GM13976 (cell line): ENCODE data around the gene KRT3.

Experiments used
- DNase-seq: peaks from one replicate; pipeline ENCODE4 v3.0.0; 2012; ENCODE audit warnings: low spot score
- CTCF ChIP-seq: IDR thresholded peaks from 2 replicates; pipeline ENCODE4 v1.5.1; 2012; ENCODE audit warnings: borderline replicate concordance, mild to moderate bottlenecking; ENCODE audit not compliant: insufficient read depth; ENCODE audit errors: extremely low read depth, missing control alignments, control extremely low read depth
- in situ Hi-C: fragments of 300-500 bp; cut with MboI; formaldehyde crosslinking; loops from one replicate; pipeline ENCODE4 v1.12.0; 2022; ENCODE audit warnings: low sequenced_read_pairs, mixed read lengths, inconsistent platforms; ENCODE audit not compliant: unreplicated experiment

Gene KRT3

GRCh38 chr12:52781399-52782082 is 14.4 kb downstream of the KRT3 start:
- no peak for TF ChIP-seq CTCF
- DNase-seq: no peak
- in situ Hi-C loops: no loop called here

- DNase-seq: no peak
- no peak for TF ChIP-seq CTCF
- in situ Hi-C loops: no loop called here
These were observed 16.0 kb downstream of the KRT3 start for GRCh38 chr12:52779914-52780313.

DNA sequence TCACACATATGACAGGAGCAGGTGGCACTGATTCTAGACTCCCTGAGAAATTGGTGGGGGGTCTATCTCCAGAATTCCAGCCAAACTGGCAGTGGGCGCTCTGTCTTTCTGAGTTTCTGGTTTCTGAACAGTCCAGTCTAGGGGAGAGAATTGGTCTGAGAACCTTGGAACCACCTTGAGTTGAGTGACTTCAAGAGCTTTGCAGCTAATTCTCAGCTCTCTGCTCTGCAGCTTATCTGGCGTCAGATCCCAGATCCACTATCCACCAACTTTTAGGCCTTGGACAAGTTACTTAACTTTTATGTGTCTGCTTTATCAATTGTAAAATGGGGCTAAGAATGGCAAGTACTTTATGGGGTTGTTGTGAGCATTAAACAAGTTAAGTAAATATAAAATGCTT is 17.1 kb downstream of the KRT3 start:
- DNase-seq: no peak
- TF ChIP-seq CTCF: no peak
- in situ Hi-C loops: no loop called here

- TF ChIP-seq CTCF: no peak
- no peak for DNase-seq
- in situ Hi-C loops: no loop called here
These were observed 18.4 kb downstream of the KRT3 start for GRCh38 chr12:52777566-52777965.

GRCh38 chr12:52776913-52777395 is 19.0 kb downstream of the KRT3 start, which contains the start of gene KRT76:
Gene KRT76, minus strand, starts transcription at chr12:52777345. Its CDS starts 54 bp downstream, at chr12:52777291.
- no peak for TF ChIP-seq CTCF
- in situ Hi-C loops: no loop called here
- DNase-seq: no peak

DNA sequence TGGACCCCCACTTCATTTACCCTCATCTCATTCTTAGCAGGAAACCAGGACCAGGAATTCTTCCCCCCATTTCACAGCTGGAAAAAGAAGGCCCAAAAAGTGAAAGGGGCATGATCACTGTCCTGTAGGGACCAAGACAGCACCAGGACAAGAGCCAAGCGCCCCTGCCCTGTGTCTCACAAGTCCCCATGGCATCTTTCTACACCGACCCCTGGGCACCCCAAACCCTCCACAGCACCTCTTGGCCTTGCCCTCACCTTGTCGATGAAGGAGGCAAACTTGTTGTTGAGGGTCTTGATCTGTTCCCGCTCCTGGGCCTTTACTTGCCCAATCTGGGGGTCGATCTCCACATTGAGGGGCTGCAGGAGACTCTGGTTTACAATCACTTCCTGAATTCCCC is 19.5 kb downstream of the KRT3 start:
- no peak for TF ChIP-seq CTCF
- in situ Hi-C loops: no loop called here
- DNase-seq: no peak

DNA sequence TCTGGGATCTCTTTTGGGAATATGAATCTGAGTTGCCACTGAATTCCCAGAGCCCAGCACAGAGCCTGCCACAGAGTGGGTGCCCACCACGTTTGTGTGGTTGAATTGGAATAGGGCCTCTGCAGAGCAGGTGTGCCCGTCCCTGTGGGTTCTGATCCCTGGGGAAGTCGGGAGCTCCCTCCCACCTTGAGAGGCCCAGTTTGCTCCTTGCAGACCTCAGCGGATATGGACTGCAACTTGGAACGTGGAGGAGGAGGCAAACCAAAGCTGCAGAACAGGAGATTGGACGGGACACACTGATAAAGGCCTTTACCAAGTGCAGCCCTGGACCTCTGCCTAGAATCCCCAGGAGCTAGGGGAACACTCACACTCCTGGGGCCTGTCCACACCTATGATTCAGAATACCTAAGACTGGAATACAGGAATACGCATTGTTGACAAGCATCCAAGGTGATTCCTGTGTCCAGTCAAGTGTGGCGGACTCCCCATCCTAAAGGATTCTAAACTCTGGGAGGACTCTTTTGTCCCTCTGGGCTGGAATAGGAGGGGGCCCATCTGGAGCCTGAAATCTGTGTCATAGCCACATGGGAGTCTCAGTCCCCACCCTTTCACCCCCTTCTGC is 21.2 kb downstream of the KRT3 start:
- in situ Hi-C loops: no loop called here
- DNase-seq: no peak
- TF ChIP-seq CTCF: no peak
